HG03135 (cell line): ENCODE results near the gene ZNF782.
"Not testable (repeated sequence)": the region's sequence is repeated elsewhere in the genome, so short reads cannot be mapped to it uniquely, and the experiment has no call there.

Experiments
- ATAC-seq: cut with Tn5 transposase; IDR thresholded peaks from one replicate; pipeline ENCODE4 v1.9.1; 2021; ENCODE audit warnings: mild to moderate bottlenecking, moderate library complexity; ENCODE audit not compliant: unreplicated experiment

The ZNF782 gene

GRCh38 chr9:96853781-96854650 lies at the start of gene ZNF782:
TSS of gene ZNF782 (minus strand) at chr9:96854514. CDS start at chr9:96851961, 2,553 bp downstream.
- peak; percentile 85 for ATAC-seq

- not testable (repeated sequence) for ATAC-seq
Measured at GRCh38 chr9:96900010-96900409, 45.7 kb upstream of the ZNF782 start.

- no peak for ATAC-seq
Measured at GRCh38 chr9:96892131-96892530, 37.8 kb upstream of the ZNF782 start.

- ATAC-seq: no peak
Measured at GRCh38 chr9:96888591-96888990, 34.3 kb upstream of the ZNF782 start.

GRCh38 chr9:96885424-96885823 lies 31.1 kb upstream of the ZNF782 start:
- ATAC-seq: no peak

GRCh38 chr9:96884443-96884842 lies 30.1 kb upstream of the ZNF782 start:
- ATAC-seq: no peak

- no peak for ATAC-seq
Measured at GRCh38 chr9:96883922-96884321, 29.6 kb upstream of the ZNF782 start.

- no peak for ATAC-seq
Measured at GRCh38 chr9:96877269-96877668, 23.0 kb upstream of the ZNF782 start.

- ATAC-seq: peak; percentile 46
Measured at GRCh38 chr9:96875461-96876142, 21.3 kb upstream of the ZNF782 start.

GRCh38 chr9:96874947-96875460 lies 20.7 kb upstream of the ZNF782 start:
- ATAC-seq: peak; percentile 64

- ATAC-seq: no peak
Measured at GRCh38 chr9:96874201-96874785, 20.0 kb upstream of the ZNF782 start.

GRCh38 chr9:96871176-96871575 lies 16.9 kb upstream of the ZNF782 start:
- no peak for ATAC-seq

- ATAC-seq: no peak
Measured at GRCh38 chr9:96868709-96869108, 14.4 kb upstream of the ZNF782 start.

GRCh38 chr9:96867079-96867804 lies 12.9 kb upstream of the ZNF782 start:
- no peak for ATAC-seq

GRCh38 chr9:96865240-96865639 lies 10.9 kb upstream of the ZNF782 start:
- ATAC-seq: not testable (repeated sequence)

- no peak for ATAC-seq
Measured at GRCh38 chr9:96859461-96860198, 5.3 kb upstream of the ZNF782 start.

GRCh38 chr9:96858670-96859069 lies 4.4 kb upstream of the ZNF782 start:
- no peak for ATAC-seq

- ATAC-seq: no peak
Measured at GRCh38 chr9:96858018-96858573, 3.8 kb upstream of the ZNF782 start.

- ATAC-seq: peak; percentile 57
Measured at GRCh38 chr9:96856363-96857286, 2.3 kb upstream of the ZNF782 start.
